ENCODE results near the gene PRR33.

DNA sequence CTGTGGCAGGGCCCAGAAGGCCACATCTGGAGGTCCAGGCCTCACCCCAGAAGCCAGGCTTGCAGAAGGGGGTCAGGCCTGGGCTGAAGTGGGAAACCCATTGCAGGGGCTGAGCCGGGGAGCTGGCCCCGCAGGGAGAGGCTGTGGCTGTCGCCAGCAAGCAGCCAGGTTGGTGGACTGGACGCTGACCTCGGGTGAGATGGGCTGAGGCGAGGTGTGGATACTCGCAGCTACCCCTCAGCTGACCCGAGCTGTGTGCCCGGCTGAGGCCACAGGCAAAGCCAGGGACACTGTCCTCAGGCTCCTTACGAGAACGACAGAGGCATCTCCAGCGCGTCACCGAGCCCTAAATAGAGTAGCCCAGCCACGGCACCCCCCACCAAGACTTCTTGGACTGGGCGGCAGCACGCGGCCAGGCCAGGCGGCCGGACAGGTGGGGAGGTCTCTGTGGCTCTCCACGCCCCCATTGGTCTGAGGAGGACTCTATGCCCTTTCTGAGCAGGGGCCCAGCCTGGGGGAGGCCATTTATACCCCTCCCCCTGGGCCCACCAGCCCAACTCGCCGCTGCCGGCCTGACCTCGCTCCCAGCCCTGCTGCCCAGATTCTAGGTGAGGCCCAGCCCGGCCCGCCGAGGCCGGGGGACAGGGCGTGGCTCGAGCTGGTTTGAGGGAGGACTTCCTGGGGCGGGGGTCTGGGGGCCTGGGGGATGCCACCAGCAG is 53.1 kb downstream of the PRR33 start, which contains the start of gene TNNI2:
- TF ChIP-seq, protein P1, sequence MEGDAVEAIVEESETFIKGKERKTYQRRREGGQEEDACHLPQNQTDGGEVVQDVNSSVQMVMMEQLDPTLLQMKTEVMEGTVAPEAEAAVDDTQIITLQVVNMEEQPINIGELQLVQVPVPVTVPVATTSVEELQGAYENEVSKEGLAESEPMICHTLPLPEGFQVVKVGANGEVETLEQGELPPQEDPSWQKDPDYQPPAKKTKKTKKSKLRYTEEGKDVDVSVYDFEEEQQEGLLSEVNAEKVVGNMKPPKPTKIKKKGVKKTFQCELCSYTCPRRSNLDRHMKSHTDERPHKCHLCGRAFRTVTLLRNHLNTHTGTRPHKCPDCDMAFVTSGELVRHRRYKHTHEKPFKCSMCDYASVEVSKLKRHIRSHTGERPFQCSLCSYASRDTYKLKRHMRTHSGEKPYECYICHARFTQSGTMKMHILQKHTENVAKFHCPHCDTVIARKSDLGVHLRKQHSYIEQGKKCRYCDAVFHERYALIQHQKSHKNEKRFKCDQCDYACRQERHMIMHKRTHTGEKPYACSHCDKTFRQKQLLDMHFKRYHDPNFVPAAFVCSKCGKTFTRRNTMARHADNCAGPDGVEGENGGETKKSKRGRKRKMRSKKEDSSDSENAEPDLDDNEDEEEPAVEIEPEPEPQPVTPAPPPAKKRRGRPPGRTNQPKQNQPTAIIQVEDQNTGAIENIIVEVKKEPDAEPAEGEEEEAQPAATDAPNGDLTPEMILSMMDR (IDR thresholded peaks at IDR 0.05) = no peak
- no peak for TF ChIP-seq POLR2A (IDR thresholded peaks at IDR 0.05)
